Fibroblast of villous mesenchyme (primary cell): Measurements from ENCODE around the gene SLC2A9. TPM values are rescaled to one million over a fixed set of nuclear protein-coding genes. Genes with fewer than 3 reads are reported as not detected.

Source experiments
- DNase-seq: peaks from one replicate; pipeline ENCODE4 v3.0.0-alpha.2; 2010; ENCODE audit warnings: low read depth
- H3K4me3 ChIP-seq: 2 replicates; pipeline ENCODE4 v1.5.1; 2011; ENCODE audit warnings: low read depth, mild to moderate bottlenecking, low read length
- total RNA-seq: library from RNA; depleted of rRNA; stranded (reverse); fragments of >200 nt; gene quantifications from 2 replicates; pipeline ENCODE4 v1.2.3, GENCODE V29; 2012
- TF ChIP-seq, protein P1 (sequence below): IDR thresholded peaks from 2 replicates; pipeline ENCODE4 v1.5.1; 2012; ENCODE audit warnings: low read depth, mild to moderate bottlenecking, low read length; ENCODE audit not compliant: insufficient read depth

The SLC2A9 gene
- total RNA-seq, 1 donor: 0.43 TPM

DNA sequence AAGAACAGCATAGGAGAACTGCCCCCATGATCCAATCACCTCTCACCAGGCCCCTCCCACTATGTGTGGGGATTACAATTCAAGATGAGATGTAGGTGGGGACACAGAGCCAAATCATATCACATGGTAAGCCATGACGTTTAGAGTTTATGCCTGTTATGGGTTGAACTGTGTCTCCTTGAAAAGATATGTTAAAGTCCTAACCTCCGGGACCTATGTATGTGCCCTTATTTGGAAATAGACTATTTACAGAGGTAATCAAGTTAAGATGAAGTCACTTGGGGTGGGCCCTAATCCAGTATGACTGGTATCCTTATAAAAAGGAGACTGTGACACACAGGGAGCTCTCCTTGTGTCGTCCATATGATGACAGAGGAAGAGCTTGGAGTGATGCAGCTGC is 25.2 kb upstream of the SLC2A9 start:
- TF ChIP-seq, protein P1, sequence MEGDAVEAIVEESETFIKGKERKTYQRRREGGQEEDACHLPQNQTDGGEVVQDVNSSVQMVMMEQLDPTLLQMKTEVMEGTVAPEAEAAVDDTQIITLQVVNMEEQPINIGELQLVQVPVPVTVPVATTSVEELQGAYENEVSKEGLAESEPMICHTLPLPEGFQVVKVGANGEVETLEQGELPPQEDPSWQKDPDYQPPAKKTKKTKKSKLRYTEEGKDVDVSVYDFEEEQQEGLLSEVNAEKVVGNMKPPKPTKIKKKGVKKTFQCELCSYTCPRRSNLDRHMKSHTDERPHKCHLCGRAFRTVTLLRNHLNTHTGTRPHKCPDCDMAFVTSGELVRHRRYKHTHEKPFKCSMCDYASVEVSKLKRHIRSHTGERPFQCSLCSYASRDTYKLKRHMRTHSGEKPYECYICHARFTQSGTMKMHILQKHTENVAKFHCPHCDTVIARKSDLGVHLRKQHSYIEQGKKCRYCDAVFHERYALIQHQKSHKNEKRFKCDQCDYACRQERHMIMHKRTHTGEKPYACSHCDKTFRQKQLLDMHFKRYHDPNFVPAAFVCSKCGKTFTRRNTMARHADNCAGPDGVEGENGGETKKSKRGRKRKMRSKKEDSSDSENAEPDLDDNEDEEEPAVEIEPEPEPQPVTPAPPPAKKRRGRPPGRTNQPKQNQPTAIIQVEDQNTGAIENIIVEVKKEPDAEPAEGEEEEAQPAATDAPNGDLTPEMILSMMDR: no peak
- DNase-seq: no peak
- no peak overlapping the region for H3K4me3 ChIP-seq

DNA sequence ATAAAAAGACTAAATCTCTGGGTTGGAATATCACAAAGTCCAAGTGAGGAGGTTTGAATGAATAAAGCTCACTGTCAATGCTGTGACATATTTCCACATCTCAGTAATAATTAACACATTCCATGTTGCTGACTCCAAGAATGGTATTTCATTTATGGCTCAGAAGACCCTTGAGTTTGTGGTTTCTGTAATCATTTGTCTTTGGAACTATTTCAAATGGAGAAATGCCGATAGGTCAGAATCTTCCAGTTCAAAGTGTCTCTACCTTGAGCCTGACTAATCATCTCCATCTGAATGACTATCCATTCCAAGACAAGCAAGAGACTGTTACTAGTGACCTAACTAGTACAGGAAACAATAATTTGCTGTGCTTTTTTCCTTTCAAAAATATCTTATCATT is 24.2 kb upstream of the SLC2A9 start:
- DNase-seq: no peak
- TF ChIP-seq, protein P1: no peak
- H3K4me3 ChIP-seq: no peak overlapping the region

DNA sequence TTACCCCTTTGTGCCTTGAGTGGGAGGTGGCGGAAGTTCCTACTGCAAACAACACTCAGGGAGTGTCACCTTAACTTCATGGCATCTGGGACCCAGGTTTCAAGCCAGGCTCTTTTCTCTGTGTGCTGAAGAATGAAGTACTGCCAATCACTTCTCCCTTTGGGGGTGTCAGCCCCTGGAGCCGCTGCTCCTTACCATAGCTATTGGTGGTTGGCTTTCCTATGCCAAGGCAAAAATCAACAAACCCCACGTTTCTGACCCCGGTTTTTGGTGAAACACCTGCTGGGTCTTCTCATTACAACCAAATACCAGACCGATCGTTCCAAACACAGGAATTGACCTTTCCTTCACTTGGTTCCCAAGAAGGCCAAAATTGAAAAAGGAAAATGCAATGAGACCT is 19.7 kb upstream of the SLC2A9 start:
- H3K4me3 ChIP-seq: no peak overlapping the region
- TF ChIP-seq, protein P1: no peak
- DNase-seq: no peak

DNA sequence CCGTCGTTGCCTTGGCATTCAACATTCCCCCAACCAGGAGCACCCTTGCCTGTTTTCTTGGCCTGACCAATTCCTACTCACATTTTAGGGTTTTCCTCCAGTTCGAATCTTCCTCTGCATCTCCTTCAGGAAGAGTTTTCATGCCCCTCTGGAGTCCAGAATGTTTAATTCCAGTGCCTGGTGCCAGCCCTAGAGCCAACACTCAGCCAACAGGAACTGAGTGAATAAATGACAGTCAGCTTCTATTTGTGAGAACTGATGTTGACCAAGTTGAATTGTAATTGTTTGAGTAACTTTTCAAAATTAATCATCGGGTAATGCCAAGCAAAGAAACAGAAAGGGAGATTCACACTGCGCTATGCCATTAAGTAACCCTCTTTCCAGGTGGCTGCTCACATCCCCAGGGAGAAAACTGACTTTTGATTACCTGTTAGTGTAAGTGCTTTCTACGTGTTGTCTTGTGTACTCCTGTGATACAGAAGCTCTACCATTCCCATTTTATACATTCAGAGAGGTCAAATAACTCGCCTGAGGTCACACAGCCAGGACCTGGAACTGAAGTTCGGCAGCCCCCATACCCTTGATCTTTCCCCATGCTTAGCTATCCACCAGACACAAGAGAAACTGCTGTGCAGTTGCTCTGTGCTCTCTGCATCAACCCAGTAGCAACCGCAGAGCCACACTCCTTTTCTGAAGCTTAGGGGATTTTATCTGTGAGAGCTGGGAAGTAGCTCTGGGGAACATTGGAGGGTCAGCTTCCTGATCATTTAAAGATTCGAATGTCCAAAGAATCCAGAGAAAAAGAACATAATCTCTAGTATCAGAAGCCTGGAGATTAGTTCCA is 19.0 kb upstream of the SLC2A9 start:
- H3K4me3 ChIP-seq: no peak overlapping the region
- TF ChIP-seq, protein P1: no peak
- no peak for DNase-seq

DNA sequence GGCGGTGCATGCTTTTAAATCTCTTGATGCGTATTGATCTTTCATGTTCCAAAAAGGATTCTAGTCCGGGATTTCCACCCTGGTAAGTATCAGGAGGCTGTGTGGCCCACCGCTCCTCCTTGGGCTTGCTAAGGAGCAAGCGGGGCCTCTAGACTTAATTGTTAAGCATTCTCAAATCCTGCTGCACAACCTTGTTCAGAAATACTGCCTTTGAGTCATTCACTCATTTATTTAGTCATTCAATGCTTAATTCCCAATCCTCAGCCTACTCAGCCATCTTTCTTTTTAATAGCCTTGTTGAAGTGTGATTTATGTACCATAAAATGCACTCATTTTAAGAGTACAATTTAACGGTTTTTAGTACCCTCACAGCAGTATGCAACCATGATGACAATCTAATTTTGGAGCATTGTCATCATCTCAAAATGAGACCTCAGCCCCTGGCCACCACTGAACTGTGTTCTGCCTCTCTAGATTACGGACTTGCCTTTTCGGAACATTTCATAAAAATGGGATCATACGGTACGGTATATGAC is 15.6 kb upstream of the SLC2A9 start:
- no peak overlapping the region for H3K4me3 ChIP-seq
- no peak for DNase-seq
- TF ChIP-seq, protein P1: no peak

DNA sequence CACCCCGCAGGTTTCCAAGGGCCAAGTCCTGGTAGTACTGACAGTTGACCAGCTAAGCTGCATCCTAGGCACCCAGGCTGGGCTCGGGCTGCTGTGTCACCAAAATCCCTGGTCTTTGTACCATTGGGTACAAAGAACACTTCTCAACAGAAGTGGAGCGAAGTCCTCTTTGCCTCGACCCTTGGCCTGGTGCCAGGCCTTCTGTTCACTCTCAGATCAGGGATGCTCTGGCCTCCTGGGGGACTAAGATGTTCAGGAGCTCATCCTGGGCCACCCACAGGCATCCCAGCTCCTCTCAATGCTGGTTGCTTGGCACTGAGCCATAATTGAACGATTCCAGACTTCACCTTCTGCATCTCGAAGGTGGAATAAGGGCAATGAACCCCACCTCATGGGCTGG is 13.8 kb upstream of the SLC2A9 start:
- no peak overlapping the region for H3K4me3 ChIP-seq
- TF ChIP-seq, protein P1: no peak
- DNase-seq: no peak
